ENCODE measurements around the gene SPATS1. TPM values are rescaled to one million over a fixed set of nuclear protein-coding genes. Genes with fewer than 3 reads are reported as not detected.
"Not testable (repeated sequence)": the region's sequence is repeated elsewhere in the genome, so short reads cannot be mapped to it uniquely, and the experiment has no call there.

SPATS1 gene
- total and polyA plus RNA-seq, 8 donors: 0.18 to 0.19 TPM; not detected in 6

DNA sequence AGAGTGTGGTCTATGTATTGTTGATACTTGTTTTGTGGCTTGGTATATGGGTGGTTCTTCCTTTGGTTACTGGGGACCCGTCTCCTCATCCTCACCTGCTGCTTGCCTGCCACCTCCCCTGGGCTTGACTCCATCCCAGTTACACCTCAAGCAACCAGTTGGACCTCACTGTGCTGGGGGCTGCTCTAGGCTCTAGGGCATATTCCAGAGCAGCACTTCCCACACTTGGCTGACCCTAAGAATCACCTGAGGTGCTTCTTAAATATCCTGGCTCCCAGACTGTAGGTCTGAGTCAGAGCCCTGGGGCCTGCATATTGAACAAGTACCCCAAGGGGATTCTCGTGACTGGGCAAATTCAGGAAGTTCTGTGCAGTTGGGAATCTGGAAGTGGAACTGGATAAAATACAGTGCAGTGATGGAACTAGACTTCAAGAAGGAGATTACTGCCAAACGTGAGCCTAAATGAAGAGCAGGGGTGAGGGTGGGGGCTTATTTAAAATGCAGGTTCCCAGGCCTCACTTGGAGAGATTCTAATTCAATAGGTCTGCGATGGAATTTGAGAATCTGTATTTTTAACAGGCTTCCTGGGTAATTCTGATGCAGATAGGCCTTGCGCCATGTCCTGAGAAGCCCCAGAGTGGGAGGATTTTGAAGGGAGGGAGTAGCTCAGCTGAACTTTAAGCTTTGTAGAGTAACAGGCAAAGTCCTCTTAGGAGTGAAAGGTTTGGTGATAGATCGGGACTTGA lies 7.6 kb downstream of the SPATS1 start:
- DNase-seq: no peak

DNA sequence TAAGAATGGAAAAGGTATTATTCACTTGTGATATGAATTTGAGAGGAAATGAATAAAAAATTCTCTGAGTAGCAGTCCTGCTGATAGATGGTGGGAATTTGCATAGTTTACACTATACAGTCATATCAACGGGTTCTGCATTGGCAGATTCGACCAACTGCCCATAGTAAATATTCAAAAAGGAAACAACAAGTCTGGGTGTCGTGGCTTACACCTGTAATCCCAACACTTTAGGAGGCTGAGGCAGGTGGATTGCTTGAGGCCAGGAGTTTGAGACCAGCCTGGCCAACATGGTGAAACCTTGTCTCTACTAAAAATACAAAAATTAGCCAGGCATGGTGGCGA lies 8.2 kb downstream of the SPATS1 start:
- DNase-seq; H3K4me3 ChIP-seq; H3K27ac ChIP-seq; intact Hi-C loops (cut with DNase I); FAIRE-seq; H3K9me3 ChIP-seq; H3K27me3 ChIP-seq; ATAC-seq; H3K4me1 ChIP-seq; H3K36me3 ChIP-seq: not testable (repeated sequence)
- 59 to 64% methylated on average over 4 of the region's 4 CpGs for WGBS, 2 donors

More for the DNA sequence above, 7.6 kb downstream of the SPATS1 start:
- intact Hi-C loops (cut with DNase I): no loop called here
- TF ChIP-seq, protein P1, sequence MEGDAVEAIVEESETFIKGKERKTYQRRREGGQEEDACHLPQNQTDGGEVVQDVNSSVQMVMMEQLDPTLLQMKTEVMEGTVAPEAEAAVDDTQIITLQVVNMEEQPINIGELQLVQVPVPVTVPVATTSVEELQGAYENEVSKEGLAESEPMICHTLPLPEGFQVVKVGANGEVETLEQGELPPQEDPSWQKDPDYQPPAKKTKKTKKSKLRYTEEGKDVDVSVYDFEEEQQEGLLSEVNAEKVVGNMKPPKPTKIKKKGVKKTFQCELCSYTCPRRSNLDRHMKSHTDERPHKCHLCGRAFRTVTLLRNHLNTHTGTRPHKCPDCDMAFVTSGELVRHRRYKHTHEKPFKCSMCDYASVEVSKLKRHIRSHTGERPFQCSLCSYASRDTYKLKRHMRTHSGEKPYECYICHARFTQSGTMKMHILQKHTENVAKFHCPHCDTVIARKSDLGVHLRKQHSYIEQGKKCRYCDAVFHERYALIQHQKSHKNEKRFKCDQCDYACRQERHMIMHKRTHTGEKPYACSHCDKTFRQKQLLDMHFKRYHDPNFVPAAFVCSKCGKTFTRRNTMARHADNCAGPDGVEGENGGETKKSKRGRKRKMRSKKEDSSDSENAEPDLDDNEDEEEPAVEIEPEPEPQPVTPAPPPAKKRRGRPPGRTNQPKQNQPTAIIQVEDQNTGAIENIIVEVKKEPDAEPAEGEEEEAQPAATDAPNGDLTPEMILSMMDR (IDR thresholded peaks at IDR 0.05): no peak
- Histone ChIP-seq H3K36me3 (no peaks in the 10 kb centered on the region), H3K4me3 (no peak overlapping the region), H3K4me1 (no peaks in the 10 kb centered on the region), H3K27me3 (no peaks in the 10 kb centered on the region), H3K9me3 (no peaks in the 10 kb centered on the region), H3K27ac (no peak overlapping the region)
- 69 to 70% methylated on average over 6 of the region's 6 CpGs for WGBS, 2 donors
- no peak for FAIRE-seq
- ATAC-seq: no peak

DNA sequence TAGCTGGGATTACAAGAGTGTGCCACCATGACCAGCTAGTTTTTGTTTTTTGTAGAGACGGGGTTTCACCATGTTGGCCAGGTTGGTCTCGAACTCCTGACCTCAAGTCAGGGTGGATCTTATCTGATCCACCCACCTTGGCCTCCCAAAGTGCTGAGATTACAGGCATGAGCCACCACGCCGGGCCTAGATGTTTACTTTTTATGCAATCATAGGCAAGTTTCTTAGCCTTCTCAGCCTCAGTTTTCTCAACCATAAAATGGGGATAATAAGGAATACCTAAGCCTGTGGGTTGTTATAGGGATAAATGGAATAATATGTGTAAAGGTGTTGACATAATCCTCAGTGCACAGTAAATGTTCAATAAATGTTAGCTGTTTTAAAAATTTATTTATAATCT lies 9.8 kb downstream of the SPATS1 start:
- Histone ChIP-seq H3K4me3 (no peak overlapping the region), H3K27ac (no peak overlapping the region), H3K27me3 (no peaks in the 10 kb centered on the region), H3K36me3 (no peaks in the 10 kb centered on the region), H3K4me1 (no peaks in the 10 kb centered on the region), H3K9me3 (no peaks in the 10 kb centered on the region)
- TF ChIP-seq, protein P1 (IDR thresholded peaks at IDR 0.05): no peak
- DNase-seq: no peak
- intact Hi-C loops (cut with DNase I): no loop called here
- no peak for FAIRE-seq
- 80 to 85% methylated on average over 4 of the region's 4 CpGs for WGBS, 2 donors
- no peak for ATAC-seq

DNA sequence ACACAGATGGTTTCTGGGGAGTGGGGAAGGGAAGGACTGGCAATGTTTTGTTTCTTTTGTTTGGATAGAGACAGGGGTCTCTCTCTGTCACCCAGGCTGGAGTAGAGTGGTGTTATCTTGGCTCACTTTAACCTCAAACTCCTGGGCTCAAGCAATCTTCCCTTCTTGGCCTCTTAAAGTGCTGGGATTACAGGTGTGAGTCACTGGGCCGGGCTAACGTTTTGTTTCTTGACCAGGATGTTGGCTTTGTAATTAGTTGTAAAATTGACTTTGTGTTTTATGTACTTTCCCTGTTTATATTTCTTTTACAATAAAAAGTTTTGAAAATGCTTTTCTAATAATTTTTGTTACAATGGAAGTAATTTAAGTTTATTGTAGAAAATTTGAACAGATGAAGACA lies 10.9 kb downstream of the SPATS1 start:
- Histone ChIP-seq H3K4me1 (no peaks in the 10 kb centered on the region), H3K36me3 (no peaks in the 10 kb centered on the region), H3K4me3 (no peak overlapping the region), H3K9me3 (no peaks in the 10 kb centered on the region), H3K27ac (no peak overlapping the region), H3K27me3 (no peaks in the 10 kb centered on the region)
- FAIRE-seq (no peak), DNase-seq (no peak), ATAC-seq (no peak)
- 65 to 85% methylated on average over 2 of the region's 2 CpGs for WGBS, 2 donors
- intact Hi-C loops (cut with DNase I): no loop called here
- TF ChIP-seq, protein P1 (IDR thresholded peaks at IDR 0.05): no peak

DNA sequence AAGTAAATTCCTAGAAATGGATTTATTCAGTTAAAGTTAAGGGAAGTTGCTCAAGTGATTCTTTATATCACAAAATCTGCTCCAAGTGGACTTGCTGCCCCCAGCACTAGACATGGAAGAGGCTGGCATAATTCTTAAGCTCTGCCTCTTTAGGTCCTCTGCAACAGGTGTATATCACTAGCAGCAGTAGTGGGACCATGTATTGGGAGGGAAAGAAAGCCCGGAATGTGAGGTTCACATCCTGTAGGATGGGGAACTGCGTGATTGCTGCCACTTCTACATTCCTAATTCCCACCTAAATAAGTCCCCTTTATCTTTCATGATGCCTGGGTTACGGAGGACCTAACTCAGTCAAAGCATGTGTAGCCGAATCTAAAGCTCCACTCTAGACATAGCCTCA lies 13.2 kb downstream of the SPATS1 start:
- ATAC-seq (no peak), FAIRE-seq (no peak), DNase-seq (no peak)
- Histone ChIP-seq H3K4me1 (no peaks in the 10 kb centered on the region), H3K4me3 (no peak overlapping the region), H3K27me3 (no peaks in the 10 kb centered on the region), H3K9me3 (no peaks in the 10 kb centered on the region), H3K36me3 (no peaks in the 10 kb centered on the region), H3K27ac (no peak overlapping the region)
- WGBS, 2 donors: 79 to 84% methylated on average over 4 of the region's 4 CpGs
- TF ChIP-seq, protein P1 (IDR thresholded peaks at IDR 0.05): no peak
- intact Hi-C loops (cut with DNase I): no loop called here
